ENCODE results near the gene ELF4.
A peak's percentile ranks its signal among the peaks of the same experiment; 100 is the strongest.

Gene ELF4

DNA sequence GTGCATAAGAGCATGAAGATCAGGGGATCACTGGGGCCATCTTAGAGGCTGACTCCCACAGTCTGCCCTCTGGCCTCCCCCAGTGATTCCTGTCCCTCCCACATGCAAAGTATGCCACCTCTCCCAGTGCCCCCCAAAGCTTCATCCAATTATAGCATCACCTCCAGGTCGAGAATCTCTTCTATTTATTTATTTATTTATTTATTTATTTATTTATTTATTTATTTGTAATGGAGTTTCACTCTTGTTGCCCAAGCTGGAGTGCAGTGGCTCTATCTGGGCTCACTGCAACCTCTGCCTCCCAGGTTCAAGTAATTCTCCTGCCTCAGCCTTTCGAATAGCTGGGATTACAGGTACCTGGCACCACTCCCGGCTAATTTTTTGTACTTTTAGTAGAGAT, 77.7 kb downstream of the ELF4 start:
- Histone ChIP-seq H3K27me3 (ENCODE audit: insufficient read depth, poor library complexity, severe bottlenecking) (no peaks in the 10 kb centered on the region), H3K27ac (ENCODE audit: poor library complexity, severe bottlenecking) (no peak overlapping the region), H3K4me3 (ENCODE audit: severe bottlenecking) (no peak overlapping the region), H3K9me3 (ENCODE audit: severe bottlenecking) (no peaks in the 10 kb centered on the region), H3K36me3 (ENCODE audit: low read depth) (0 out of 2 replicates have a peak, but pooled peaks cover 3% of the 10 kb centered on the region), H3K4me1 (ENCODE audit: insufficient read depth, poor library complexity, severe bottlenecking) (no peaks in the 10 kb centered on the region)
- no peak for ATAC-seq (ENCODE audit: low read depth)
- TF ChIP-seq, protein P1, sequence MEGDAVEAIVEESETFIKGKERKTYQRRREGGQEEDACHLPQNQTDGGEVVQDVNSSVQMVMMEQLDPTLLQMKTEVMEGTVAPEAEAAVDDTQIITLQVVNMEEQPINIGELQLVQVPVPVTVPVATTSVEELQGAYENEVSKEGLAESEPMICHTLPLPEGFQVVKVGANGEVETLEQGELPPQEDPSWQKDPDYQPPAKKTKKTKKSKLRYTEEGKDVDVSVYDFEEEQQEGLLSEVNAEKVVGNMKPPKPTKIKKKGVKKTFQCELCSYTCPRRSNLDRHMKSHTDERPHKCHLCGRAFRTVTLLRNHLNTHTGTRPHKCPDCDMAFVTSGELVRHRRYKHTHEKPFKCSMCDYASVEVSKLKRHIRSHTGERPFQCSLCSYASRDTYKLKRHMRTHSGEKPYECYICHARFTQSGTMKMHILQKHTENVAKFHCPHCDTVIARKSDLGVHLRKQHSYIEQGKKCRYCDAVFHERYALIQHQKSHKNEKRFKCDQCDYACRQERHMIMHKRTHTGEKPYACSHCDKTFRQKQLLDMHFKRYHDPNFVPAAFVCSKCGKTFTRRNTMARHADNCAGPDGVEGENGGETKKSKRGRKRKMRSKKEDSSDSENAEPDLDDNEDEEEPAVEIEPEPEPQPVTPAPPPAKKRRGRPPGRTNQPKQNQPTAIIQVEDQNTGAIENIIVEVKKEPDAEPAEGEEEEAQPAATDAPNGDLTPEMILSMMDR (IDR thresholded peaks at IDR 0.05; ENCODE audit: poor library complexity, severe bottlenecking) = no peak
- DNase-seq (ENCODE audit: low spot score) = no peak

GRCh38 chrX:130030826-130031225, 79.5 kb downstream of the ELF4 start:
- TF ChIP-seq, protein P1 (IDR thresholded peaks at IDR 0.05; ENCODE audit: poor library complexity, severe bottlenecking) = no peak
- Histone ChIP-seq H3K4me1 (ENCODE audit: insufficient read depth, poor library complexity, severe bottlenecking) (no peaks in the 10 kb centered on the region), H3K27me3 (ENCODE audit: insufficient read depth, poor library complexity, severe bottlenecking) (no peaks in the 10 kb centered on the region), H3K9me3 (ENCODE audit: severe bottlenecking) (no peaks in the 10 kb centered on the region), H3K4me3 (ENCODE audit: severe bottlenecking) (no peak overlapping the region), H3K27ac (ENCODE audit: poor library complexity, severe bottlenecking) (no peak overlapping the region), H3K36me3 (ENCODE audit: low read depth) (0 out of 2 replicates have a peak, but pooled peaks cover 3% of the 10 kb centered on the region)
- ATAC-seq (ENCODE audit: low read depth) (no peak), DNase-seq (ENCODE audit: low spot score) (no peak)

DNA sequence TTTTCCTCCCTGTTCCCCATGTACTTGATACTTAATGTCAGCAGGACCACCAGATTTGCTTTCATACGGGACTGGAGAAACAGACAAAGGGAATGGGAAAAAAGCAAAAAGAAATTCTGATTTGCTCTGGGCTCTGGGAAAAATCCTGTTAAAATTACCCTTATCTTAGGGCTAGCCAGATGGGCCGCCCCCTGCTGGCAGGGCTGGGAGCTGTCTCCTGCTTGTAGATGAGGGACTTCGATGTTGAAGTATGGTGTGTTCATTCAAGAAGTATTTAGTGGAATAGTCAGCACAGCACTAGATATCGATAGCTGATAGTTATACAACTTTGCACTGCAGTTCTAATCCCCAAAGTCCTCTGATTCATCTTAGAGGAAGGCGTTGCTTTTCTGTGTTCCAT, 82.1 kb downstream of the ELF4 start:
- H3K9me3 ChIP-seq (ENCODE audit: severe bottlenecking) = no peaks in the 10 kb centered on the region
- TF ChIP-seq, protein P1 (IDR thresholded peaks at IDR 0.05; ENCODE audit: poor library complexity, severe bottlenecking) = peak; percentile 59
- no peak overlapping the region for H3K4me3 ChIP-seq (ENCODE audit: severe bottlenecking)
- H3K36me3 ChIP-seq (ENCODE audit: low read depth) = peaks cover 7% of the 10 kb centered on the region; the same call in 1 of the 2 replicates
- DNase-seq (ENCODE audit: low spot score) = no peak
- H3K27ac ChIP-seq (ENCODE audit: poor library complexity, severe bottlenecking) = no peak overlapping the region
- no peak for ATAC-seq (ENCODE audit: low read depth)
- H3K27me3 ChIP-seq (ENCODE audit: insufficient read depth, poor library complexity, severe bottlenecking) = no peaks in the 10 kb centered on the region
- H3K4me1 ChIP-seq (ENCODE audit: insufficient read depth, poor library complexity, severe bottlenecking) = no peaks in the 10 kb centered on the region

GRCh38 chrX:130027569-130027968, 82.7 kb downstream of the ELF4 start:
- H3K9me3 ChIP-seq (ENCODE audit: severe bottlenecking) = no peaks in the 10 kb centered on the region
- no peak for DNase-seq (ENCODE audit: low spot score)
- no peaks in the 10 kb centered on the region for H3K27me3 ChIP-seq (ENCODE audit: insufficient read depth, poor library complexity, severe bottlenecking)
- H3K4me3 ChIP-seq (ENCODE audit: severe bottlenecking) = no peak overlapping the region
- no peak overlapping the region for H3K27ac ChIP-seq (ENCODE audit: poor library complexity, severe bottlenecking)
- ATAC-seq (ENCODE audit: low read depth) = no peak
- no peaks in the 10 kb centered on the region for H3K4me1 ChIP-seq (ENCODE audit: insufficient read depth, poor library complexity, severe bottlenecking)
- peaks cover 7% of the 10 kb centered on the region; the same call in 1 of the 2 replicates for H3K36me3 ChIP-seq (ENCODE audit: low read depth)
- TF ChIP-seq, protein P1 (IDR thresholded peaks at IDR 0.05; ENCODE audit: poor library complexity, severe bottlenecking) = no peak

GRCh38 chrX:130025256-130025655, 85.0 kb downstream of the ELF4 start:
- no peak for DNase-seq (ENCODE audit: low spot score)
- H3K27me3 ChIP-seq (ENCODE audit: insufficient read depth, poor library complexity, severe bottlenecking) = no peaks in the 10 kb centered on the region
- TF ChIP-seq, protein P1 (IDR thresholded peaks at IDR 0.05; ENCODE audit: poor library complexity, severe bottlenecking) = no peak
- no peaks in the 10 kb centered on the region for H3K9me3 ChIP-seq (ENCODE audit: severe bottlenecking)
- no peak for ATAC-seq (ENCODE audit: low read depth)
- no peaks in the 10 kb centered on the region for H3K4me1 ChIP-seq (ENCODE audit: insufficient read depth, poor library complexity, severe bottlenecking)
- H3K4me3 ChIP-seq (ENCODE audit: severe bottlenecking) = no peak overlapping the region
- no peak overlapping the region for H3K27ac ChIP-seq (ENCODE audit: poor library complexity, severe bottlenecking)
- H3K36me3 ChIP-seq (ENCODE audit: low read depth) = peaks cover 7% of the 10 kb centered on the region; the same call in 1 of the 2 replicates

Data from RWPE2 (cell line).